HG03196 (cell line): ENCODE results near the gene LIN54.
"Not testable (repeated sequence)": the region's sequence is repeated elsewhere in the genome, so short reads cannot be mapped to it uniquely, and the experiment has no call there.

ENCODE experiments used
- ATAC-seq: cut with Tn5 transposase; IDR thresholded peaks from one replicate; pipeline ENCODE4 v1.9.1; 2021; ENCODE audit not compliant: unreplicated experiment

Gene LIN54

DNA sequence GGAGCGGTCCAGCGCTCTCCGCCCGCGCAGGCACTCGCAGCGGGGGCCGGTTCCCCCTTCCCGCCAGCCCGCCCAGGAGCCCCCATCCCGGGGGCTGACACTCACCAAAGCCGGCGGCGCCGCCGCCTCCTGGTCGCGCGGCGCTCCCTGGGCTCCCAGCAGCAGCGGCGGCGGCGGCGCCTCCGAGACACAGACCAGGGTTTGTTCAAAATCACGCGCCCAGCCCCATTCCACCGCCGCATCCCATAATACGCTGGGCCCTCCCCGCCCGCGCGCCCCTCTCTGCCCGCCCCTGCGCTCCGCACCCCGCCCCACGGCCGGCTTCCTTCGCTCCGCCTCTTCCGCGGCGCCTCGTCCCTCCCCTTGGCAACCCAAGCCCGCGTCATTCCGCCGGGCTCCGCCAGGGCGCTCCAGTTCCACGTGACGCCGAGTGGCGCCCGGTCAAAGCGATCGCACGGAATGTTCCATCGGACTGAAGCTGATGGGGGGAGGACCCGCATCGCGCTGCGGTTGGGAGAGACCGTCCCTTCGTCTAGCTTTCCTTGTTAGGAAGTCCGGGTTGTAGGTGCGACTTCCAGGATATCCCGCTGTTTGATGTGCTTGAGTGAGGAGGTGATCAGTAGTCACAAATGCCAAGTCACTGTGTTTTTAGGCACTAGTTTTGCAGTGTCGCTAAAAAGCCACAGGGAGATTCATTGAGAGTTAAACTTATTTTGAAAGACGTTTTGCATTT is 2.2 kb upstream of the LIN54 start:
- ATAC-seq = peak; percentile 82

- peak; percentile 19 for ATAC-seq
Measured at GRCh38 chr4:83012200-83012686, 1.6 kb upstream of the LIN54 start.

DNA sequence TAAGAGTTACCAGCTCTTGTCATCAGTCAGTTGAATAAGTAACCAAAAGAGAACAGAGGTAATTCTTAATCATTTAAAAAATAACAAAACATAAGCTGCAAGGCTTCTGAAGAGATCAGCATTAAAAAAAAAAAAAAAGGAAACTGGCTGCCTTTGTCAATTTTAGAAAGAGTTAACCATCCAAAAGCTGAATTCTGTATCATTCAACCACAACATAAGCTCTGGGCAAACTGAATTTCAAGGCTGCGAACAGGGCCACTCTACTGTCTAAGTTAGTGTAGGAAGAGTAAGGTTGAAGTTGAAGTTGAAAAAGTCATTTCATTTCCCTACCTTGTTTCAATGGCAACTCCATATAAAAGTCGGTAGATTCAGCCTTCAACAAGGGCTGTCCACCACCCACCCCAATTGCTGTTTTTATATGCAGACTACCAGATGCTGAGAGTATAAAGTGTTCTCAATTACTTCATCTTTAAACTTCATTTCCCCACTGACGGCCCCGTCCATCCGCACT is 1.1 kb upstream of the LIN54 start:
- ATAC-seq = no peak

- no peak for ATAC-seq
Measured at GRCh38 chr4:83010111-83010521, 507 bp downstream of the LIN54 start.

DNA sequence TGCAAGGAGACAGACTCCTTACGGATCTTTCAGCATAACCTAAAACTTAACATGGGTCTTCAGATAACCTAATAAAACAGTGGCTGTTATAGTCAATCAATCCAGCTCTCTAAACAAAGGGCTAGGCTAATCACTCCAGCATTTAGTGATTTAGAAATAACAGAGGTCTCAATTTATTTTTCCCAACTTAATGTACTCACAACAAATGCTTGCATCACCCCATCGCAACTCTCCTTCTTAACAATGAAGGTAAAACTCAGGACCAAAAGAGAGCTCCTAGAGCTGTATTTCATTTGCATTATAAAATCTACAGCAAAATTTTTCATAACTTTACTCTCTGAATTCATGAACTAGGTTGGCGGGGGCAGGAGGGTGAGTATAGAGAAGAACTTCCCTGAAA is 1.1 kb downstream of the LIN54 start:
- ATAC-seq = no peak

DNA sequence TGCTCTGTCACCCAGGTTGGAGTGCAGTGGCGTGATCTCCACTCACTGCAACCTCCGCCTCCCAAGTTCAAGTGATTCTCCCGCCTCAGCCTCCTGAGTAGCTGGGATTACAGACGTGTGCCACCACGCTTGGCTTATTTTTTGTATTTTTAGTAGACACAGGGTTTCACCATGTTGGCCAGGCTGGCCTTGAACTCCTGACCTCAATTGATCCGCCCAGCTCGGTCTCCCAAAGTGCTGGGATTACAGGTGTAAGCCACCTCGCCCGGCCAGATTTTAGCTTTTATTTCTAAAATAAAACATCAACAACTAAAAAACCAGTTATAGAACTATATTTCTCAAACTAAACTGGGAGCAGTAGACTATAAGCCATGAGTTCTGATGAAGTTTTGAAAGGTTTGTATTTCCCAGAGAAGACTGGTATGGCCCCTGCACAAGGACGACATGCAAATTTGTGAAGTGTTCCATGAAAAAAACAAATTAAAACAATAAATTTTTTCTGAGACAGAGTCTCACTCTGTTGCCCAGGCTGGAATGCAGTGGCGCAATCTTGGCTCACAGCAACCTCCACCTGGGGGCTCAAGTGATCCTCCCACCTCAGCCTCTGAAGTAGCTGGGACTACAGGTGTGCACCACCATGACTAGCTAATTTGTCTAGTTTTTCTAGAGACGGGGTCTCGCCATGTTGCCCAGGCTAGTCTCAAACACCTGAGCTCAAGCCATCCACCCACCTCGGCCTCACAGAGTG is 7.4 kb downstream of the LIN54 start:
- not testable (repeated sequence) for ATAC-seq

GRCh38 chr4:83002329-83002728 is 8.3 kb downstream of the LIN54 start:
- ATAC-seq = no peak

DNA sequence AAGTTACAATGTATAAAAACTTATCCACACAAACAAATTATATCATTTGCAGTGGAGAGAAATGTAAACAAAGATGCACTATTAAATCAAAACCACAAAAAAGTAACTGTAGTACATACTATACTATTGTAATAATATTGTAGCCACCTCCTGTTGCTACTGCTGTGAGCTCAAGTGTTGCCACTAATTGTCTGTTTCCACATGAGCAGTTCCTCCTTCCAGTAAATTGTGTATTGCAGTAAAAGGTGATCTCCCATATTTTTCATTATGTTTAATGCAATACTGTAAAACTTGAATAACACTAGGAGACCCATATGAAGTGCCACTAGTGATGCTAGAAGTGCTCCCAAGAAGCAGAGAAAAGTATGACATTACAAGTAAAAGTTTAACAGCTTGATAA is 11.7 kb downstream of the LIN54 start:
- no peak for ATAC-seq

- ATAC-seq = no peak
Measured at GRCh38 chr4:82994834-82995233, 15.8 kb downstream of the LIN54 start.

DNA sequence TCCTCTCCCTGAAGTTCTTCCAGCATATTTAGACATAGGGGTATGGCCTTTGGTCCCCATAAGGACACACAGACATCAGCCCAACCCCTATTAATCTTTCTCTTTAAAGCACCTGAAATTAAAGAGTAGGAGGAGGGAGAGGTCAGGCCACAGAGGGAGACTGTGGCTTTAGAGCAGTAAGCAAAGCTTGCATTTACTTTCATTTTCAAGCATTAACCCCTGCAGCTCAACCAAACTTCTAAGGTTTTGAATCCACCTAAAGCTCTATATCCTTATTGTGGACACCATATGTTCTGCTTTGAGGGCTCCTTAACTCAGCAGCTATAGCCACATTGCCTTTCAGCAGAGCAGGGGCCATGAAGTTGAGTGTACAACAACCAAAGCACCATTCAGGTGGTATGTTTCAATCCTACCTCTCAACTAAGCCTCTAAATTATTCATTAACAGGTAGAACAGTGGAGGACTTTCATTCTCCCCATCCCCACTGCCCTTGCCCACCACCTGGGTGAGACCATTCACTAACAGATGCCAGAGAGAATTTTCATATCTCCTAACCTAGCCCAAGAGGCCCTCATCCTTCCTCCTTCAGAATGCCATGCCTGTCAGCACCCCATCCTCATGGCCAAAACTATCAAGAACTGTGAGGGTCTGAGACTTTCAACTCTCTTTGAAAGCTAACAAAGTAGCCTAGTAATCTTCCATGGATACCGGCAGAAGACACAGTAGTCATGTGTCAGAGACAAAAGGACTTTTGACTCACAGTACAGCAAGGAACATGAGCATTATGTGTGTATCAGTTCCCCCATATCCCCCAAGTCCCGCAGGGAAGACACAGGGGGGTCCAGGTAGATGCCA is 20.8 kb downstream of the LIN54 start:
- peak; percentile 82 for ATAC-seq

DNA sequence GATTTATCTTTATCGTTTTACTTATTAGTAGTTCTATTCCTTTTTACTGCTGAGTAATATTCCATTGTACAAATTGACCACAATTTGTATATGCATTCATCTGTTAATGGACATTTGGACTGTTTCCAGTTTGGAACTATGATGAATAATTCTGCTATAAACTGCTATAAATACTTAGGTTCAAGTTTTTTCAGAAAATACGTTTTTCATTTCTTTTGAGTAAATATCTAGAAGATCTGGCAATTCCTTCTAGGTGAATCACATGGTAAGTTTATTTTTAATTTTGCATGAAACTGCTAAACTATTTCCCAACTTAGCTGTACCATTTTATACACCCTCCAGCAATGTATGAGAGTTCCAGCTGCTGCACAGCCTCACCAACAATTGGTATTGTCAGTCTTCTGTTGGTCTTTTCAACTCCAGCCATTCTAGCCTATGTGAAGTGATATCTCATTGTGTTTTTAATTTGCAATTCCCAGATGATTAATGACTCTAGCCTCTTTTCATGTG is 22.2 kb downstream of the LIN54 start:
- ATAC-seq = no peak

DNA sequence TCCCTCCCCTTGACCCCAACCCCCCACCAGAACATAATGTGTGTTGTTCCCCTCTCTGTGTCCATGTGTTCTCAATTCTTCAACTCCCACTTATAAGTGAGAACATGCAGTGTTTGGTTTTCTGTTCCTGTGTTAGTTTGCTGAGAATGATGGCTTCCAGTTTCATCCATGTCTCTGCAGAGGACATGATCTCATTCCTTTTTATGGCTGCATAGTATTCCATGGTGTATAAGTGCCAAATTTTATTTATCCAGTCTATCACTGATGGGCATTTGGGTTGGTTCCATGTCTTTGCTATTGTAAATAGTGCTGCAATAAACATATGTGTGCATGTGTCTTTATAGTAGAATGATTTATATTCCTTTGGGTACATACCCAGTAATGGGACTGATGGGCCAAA is 23.1 kb downstream of the LIN54 start:
- ATAC-seq = not testable (repeated sequence)

DNA sequence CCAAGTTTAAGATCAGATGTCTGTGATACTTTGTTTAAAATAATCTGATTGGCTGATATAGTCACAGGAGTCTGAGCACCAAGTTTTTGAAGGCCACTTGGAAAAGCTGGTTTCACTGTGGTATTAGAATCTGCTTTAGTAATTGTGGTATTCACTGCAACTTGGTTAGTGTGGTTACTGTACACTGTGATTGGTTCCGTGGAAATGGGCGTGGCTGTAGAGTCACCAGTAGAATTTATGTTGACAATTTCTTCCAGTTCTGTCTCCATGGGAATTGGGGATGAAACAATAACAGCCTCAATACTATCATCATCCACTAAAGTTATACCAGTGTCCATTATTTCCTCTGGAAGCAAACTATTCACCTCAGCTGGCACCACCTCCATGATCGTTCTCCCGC is 26.2 kb downstream of the LIN54 start:
- no peak for ATAC-seq

DNA sequence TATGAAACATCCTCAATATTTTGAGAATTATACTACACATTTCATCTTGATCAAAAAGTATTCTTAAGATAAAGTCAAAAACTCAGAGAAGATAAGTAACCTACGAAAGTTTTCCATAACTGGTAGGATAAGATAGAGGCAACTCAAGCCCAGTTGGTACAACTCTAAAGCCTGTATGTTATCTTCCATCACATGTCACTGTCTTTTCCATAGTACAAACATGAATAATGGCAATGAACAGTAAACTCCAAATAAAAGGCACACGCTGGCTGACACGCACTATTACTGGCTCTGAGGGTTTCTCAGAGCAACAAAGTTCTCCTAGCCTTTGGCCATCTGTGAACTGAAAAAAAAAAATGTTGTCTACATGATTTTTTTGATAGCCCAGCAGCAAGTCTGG is 27.2 kb downstream of the LIN54 start:
- ATAC-seq = no peak

- ATAC-seq = no peak
Measured at GRCh38 chr4:82981138-82981537, 29.5 kb downstream of the LIN54 start.

GRCh38 chr4:82975792-82976191 is 34.8 kb downstream of the LIN54 start:
- no peak for ATAC-seq

DNA sequence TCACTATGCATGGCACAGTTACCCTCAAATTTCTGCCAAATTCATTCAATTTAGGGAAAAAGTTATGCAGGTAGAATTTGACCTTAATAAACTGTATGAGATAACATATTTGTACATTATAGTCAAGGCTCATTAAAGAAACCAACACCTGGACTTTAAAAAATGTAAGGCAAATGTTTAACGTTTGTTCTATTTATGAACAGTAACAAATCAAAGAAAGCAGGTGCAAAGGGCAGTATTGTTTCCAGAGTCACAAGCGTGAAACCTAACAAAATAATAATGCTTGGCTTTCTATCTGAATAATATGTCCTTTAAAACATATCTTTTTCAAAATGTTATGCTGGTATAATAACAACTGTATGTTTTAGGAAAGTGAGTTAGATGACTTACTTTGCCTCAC is 41.2 kb downstream of the LIN54 start:
- ATAC-seq = no peak

DNA sequence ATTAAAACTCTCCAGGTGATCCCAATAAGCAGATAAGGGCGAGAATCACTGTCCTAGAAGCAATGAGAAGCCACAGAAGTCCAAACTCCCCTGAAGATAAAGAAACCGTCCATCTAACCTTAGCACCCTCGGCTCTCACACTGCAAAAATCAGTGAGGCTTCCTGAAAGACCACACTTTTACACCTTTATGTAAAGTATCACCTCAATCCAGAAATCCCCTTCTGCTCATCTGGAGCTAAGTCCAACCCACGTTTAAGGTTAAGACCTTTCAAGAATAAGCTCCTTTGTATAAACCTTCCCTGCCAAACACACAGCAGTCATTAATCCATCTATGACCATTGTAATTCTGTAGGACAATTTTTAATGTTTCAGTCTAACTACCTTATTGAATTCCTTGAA is 41.7 kb downstream of the LIN54 start:
- no peak for ATAC-seq

DNA sequence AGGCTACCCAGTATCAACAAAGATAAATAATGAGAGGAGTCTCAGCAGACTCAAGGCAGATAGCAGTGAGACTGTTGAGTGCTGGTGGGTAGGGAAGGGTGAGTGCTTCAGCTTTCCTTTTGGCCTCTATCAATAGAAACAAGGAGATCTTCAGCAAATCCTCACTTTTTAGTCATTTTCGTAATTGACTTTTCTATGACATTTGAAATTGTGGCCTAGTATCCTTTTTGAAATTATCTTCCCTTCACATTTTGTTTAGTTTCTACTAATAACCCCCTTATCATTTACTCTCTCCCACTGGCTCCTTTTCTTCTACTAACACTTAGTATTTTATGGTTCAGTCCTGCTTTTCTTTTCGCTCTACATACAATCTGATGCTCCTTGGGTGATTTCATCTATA is 44.9 kb downstream of the LIN54 start:
- no peak for ATAC-seq

GRCh38 chr4:82957045-82957444 is 53.6 kb downstream of the LIN54 start:
- ATAC-seq = no peak

- no peak for ATAC-seq
Measured at GRCh38 chr4:82954212-82954611, 56.4 kb downstream of the LIN54 start.
